SIG-M5 treated with dmso at 0.1 percent for 504 hours (cell line): Measurements from ENCODE around the gene BUD13.
"Not testable (repeated sequence)": the region's sequence is repeated elsewhere in the genome, so short reads cannot be mapped to it uniquely, and the experiment has no call there.

Experiments used
- DNase-seq: peaks from one replicate; lab custom pipeline; 2025; ENCODE audit not compliant: unreplicated experiment; lab: John Stamatoyannopoulos, UW

Gene BUD13

DNA sequence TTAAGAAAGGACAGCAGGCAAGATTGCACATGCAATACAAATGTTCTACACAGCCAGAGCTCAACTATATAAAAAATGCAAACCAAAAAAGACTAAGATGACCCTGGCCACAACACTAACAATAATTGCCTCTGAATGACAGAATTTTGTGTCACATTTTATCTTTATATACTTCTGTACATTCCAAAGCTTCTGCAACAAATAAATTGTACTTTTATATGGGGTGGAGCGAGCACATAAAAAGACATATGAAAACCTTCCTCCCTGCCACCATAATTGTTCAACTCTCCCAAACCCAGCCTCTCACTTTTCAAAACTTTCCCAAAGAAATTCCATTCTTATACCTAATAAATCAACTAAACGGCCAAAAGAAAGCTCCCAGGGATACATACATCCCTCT lies 10.7 kb downstream of the BUD13 start:
- DNase-seq: no peak

GRCh38 chr11:116756044-116756443 lies 16.7 kb downstream of the BUD13 start:
- not testable (repeated sequence) for DNase-seq

- DNase-seq: no peak
These were observed 22.6 kb downstream of the BUD13 start for GRCh38 chr11:116750070-116750718.

- no peak for DNase-seq
These were observed 30.7 kb downstream of the BUD13 start for GRCh38 chr11:116742104-116742503.

- DNase-seq: no peak
These were observed 32.0 kb downstream of the BUD13 start for GRCh38 chr11:116740741-116741140.

DNA sequence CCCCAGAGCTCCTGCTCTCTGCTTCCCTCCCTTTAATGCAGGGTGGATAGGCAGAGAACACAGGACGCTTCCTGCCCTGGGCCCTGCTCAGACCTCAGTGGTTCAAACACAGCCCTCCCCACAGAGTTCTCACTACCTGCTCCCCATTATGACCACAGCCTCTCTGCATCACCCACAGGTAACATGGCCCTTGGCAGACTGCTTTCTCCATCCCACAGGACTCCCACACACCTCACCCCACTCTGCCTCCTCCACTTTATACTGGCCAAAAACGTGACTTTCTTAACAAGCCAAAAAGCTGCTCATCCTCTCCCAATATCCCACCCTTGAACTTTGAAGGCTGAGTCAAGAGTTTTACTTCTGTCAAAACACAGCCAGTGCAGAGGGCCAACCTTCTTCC lies 33.8 kb downstream of the BUD13 start:
- DNase-seq: no peak

DNA sequence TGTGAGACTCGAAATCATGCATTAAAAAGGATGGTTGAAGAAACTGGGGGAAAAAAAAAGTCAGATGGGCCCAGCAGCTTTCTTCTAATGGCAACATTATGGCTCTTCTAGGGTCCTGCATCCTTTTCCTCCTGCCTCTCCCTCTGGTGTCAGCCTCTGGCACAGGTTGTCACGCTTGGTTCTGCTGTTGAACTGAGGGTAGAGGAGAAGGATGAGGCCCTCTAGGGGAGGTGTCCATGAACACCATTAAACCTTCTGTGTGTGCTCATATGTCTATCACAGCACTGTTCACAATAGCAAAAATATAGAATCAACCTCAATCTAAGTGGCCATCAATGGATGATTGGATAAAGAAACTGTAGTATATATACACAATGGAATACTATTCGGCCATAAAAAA lies 36.0 kb downstream of the BUD13 start:
- DNase-seq: peak; percentile 33

GRCh38 chr11:116733969-116734508 lies 38.7 kb downstream of the BUD13 start:
- DNase-seq: no peak

DNA sequence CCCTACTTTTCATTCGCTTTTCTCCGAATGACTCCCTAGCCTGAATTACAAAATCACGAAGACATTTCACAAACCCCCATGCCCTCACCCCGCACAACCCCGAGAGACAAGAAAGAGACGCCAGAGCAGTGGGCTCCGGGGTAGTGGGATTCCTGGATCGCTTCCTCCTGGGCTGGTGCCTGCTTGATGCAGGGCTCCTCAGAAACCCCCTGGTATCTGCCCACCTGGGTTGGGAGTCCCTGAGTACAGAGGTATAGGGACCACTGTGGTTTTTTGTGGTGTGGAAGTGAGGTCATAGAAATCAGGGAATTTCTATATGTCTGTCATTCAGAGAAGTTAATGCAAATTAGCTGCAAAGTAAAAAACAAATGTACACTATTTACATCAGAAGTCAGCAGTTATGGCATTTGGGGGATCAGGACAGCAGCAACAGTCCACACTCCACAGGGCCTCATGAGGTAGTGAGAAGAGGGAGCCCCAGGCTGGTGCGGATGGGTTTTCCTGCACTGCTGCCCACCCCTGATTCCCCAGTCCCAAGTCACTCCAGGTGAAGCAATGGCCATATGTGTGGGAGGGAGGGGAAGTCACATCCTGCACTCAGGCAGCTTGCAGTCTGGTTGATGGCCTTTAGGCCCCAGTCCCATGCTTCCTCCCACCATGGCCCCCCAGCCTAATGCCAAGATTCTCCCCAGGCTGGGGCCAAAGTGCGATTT lies 39.6 kb downstream of the BUD13 start:
- no peak for DNase-seq

DNA sequence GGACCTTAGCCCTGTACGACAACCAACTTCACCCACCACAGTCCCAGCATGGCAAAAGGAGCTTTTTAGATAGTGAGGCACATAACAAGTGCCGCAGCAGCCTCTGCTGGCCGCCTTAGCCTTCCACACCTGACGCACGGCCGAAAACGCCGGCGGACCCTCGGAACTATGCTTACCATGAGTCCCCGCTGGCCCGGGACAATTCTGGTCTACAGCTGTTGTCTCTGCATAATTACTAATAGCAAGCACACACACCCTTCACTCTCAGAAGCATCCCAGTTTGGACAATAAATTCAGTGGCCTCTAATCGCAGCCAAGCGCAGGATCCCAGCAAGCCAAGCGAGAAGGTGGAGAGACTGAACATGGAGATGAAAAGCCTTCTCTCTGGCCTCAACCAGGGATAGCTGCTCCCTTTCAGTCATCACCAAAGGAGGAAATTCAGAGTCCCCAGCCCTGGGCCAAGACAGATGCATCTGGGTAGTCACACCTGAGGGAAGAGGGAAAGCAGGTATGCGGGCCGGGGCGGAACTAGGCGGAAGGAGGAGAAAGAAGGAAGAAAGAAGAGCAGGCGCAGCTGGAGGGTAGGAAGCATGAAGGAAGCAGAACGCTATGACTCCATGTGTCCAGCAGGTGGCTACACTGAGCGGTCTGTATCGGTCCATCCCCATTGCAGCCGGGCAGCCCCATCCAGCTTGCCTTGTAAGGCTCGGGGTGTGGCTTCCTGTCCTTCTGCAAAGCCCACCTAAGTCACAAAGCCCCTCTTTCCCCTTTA lies 40.3 kb downstream of the BUD13 start:
- peak; percentile 52 for DNase-seq

- DNase-seq: no peak
These were observed 41.0 kb downstream of the BUD13 start for GRCh38 chr11:116731821-116732220.

- no peak for DNase-seq
These were observed 41.6 kb downstream of the BUD13 start for GRCh38 chr11:116731097-116731761.

- no peak for DNase-seq
These were observed 42.2 kb downstream of the BUD13 start for GRCh38 chr11:116730601-116731000.

DNA sequence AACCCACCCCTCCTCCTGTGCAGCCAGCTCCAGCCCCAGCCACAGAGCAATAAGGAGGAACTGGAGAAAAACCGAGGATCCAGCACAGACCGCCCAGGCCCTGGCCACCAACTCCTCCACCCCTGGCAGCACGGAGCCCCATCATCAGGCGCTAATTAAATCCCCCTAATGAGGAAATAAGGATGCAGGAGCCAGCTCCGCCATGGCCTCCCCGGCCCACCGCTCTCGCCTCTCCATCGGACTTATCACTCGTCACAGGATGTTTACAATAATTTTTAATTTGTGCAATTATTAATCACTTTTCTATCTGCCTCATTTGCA lies 42.6 kb downstream of the BUD13 start:
- no peak for DNase-seq

DNA sequence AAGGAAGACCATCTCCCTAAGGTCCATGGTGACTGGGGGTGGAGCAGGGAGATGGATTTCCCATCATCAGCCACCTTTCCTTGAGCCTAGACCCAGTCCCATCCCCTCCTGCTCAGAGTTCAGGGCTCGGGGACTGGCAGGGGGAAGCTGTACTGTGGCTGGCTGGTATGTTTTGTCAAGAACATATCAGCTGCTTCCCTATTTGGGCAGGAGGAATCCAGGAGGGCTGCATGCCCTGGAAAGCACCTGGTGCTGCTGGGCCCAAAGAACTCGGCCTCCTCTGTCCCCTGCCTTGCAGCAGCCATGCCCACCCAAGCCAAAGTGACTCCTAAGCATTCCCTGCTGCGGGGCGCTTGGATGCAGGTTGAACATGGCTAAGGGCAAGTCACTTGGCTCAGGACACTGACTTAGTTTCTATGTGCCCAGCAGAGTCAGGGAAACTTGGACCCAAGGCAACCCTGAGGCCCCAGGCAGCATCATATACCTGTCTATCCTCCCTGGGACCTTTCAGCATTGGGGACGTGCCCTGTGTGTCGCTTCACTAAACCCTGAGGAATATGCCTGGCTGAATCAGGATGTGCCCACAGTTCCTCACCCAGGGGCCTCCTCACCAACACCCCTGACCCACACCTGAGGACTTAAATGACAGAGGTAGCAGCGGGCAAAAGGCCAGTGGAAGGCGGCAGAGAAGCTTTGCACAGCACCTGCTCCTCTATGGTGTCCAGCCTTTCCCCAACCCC lies 43.1 kb downstream of the BUD13 start:
- DNase-seq: no peak

GRCh38 chr11:116727990-116728389 lies 44.8 kb downstream of the BUD13 start:
- no peak for DNase-seq

- no peak for DNase-seq
These were observed 47.2 kb downstream of the BUD13 start for GRCh38 chr11:116725434-116726221.

DNA sequence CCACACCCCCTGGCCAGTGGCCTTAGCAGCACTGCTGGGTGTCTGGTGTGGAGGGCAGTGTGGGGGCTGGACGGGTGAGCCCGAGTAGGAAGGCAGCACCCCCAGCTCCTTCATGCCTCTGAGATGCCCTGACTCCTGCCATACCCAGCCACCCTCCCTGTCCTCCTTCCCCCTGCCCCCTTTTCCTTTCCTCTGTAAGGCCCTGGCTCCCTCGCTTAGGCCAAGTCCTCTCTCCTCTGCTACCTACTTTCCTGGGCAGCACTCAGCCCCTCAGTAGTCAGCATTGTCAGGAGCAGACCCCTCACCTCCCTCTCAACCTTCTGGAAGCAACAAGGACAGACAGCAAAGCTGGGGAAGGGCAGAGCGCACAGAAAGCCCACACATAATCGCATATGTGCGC lies 48.0 kb downstream of the BUD13 start:
- no peak for DNase-seq

- no peak for DNase-seq
These were observed 49.3 kb downstream of the BUD13 start for GRCh38 chr11:116723511-116723910.

- DNase-seq: no peak
These were observed 50.8 kb downstream of the BUD13 start for GRCh38 chr11:116721988-116722387.
